GM18519 (cell line): ENCODE data around the gene ABHD15.

ENCODE experiments used
- ATAC-seq: cut with Tn5 transposase; IDR thresholded peaks from one replicate; pipeline ENCODE4 v1.9.1; 2021; ENCODE audit warnings: mild to moderate bottlenecking, moderate library complexity; ENCODE audit not compliant: unreplicated experiment, low FRiP score

Gene ABHD15

GRCh38 chr17:29549177-29549923, 17.5 kb downstream of the ABHD15 start:
- ATAC-seq, result no peak

- ATAC-seq, result no peak
Measured at GRCh38 chr17:29546830-29547229, 20.0 kb downstream of the ABHD15 start.

- ATAC-seq, result no peak
Measured at GRCh38 chr17:29546085-29546484, 20.8 kb downstream of the ABHD15 start.

GRCh38 chr17:29544066-29544465, 22.8 kb downstream of the ABHD15 start:
- ATAC-seq, result no peak

- ATAC-seq, result no peak
Measured at GRCh38 chr17:29533976-29534375, 32.9 kb downstream of the ABHD15 start.

GRCh38 chr17:29526322-29526721, 40.5 kb downstream of the ABHD15 start:
- ATAC-seq, result no peak

- ATAC-seq, result no peak
Measured at GRCh38 chr17:29524692-29525091, 42.1 kb downstream of the ABHD15 start.

GRCh38 chr17:29518359-29518758, 48.5 kb downstream of the ABHD15 start:
- ATAC-seq, result no peak

- no peak for ATAC-seq
Measured at GRCh38 chr17:29514792-29515191, 52.0 kb downstream of the ABHD15 start.

- ATAC-seq, result no peak
Measured at GRCh38 chr17:29510953-29511352, 55.9 kb downstream of the ABHD15 start.
